GM23338 (cell line): ENCODE results near the gene TMEM175.

Experiments
- CREB1 ChIP-seq: fragments of 250-450 bp; sonication (Bioruptor Pico); IDR thresholded peaks from 2 replicates; pipeline ENCODE4 v1.5.0; 2020; ENCODE audit warnings: low read depth, mild to moderate bottlenecking, moderate library complexity
- CTCF ChIP-seq, 2 experiments: fragments of 200-600 bp in 1 of 2; sonication (generic) in 1 of 2; conservative IDR thresholded peaks; 2 replicates each; pipeline versions ENCODE4 v1.5.1 to v1.6.1; 2016 to 2017; ENCODE audit warnings: antibody characterized with exemption in 2 of 2, low read depth in 2 of 2, mild to moderate bottlenecking in 2 of 2, moderate library complexity in 1 of 2
- ETS1 ChIP-seq: IDR thresholded peaks from 2 replicates; pipeline ENCODE4 v1.6.1; 2016; ENCODE audit warnings: antibody characterized with exemption
- EZH2 ChIP-seq: fragments of 200-600 bp; sonication (generic); IDR thresholded peaks from one replicate; pipeline ENCODE4 v1.8.0; 2017; ENCODE audit warnings: antibody characterized with exemption, mild to moderate bottlenecking, low read depth; ENCODE audit not compliant: unreplicated experiment
- EZH2phosphoT487 ChIP-seq: fragments of 200-600 bp; sonication (generic); IDR thresholded peaks from one replicate; pipeline ENCODE4 v1.8.1; 2018; ENCODE audit warnings: antibody characterized with exemption; ENCODE audit not compliant: unreplicated experiment
- JUNB ChIP-seq: IDR thresholded peaks from one replicate; pipeline ENCODE4 v1.6.1; 2016; ENCODE audit warnings: antibody characterized with exemption; ENCODE audit not compliant: unreplicated experiment
- NANOG ChIP-seq: IDR thresholded peaks from 2 replicates; pipeline ENCODE4 v1.6.1; 2016; ENCODE audit warnings: antibody characterized with exemption, borderline replicate concordance
- POLR2AphosphoS5 ChIP-seq: IDR thresholded peaks from 2 replicates; pipeline ENCODE4 v1.6.1; 2016; ENCODE audit warnings: antibody characterized with exemption, low read depth
- REST ChIP-seq: IDR thresholded peaks from one replicate; pipeline ENCODE4 v1.6.1; 2018; ENCODE audit warnings: antibody characterized with exemption; ENCODE audit not compliant: unreplicated experiment
- STAT1 ChIP-seq: IDR thresholded peaks from one replicate; pipeline ENCODE4 v1.6.1; 2016; ENCODE audit warnings: antibody characterized with exemption; ENCODE audit not compliant: unreplicated experiment
- ZNF114 ChIP-seq: fragments of 250-450 bp; sonication (Bioruptor Pico); IDR thresholded peaks from 2 replicates; pipeline ENCODE4 v1.5.0; 2020; ENCODE audit warnings: mild to moderate bottlenecking, moderate library complexity
- ZNF331 ChIP-seq: fragments of 250-450 bp; sonication (Bioruptor Pico); IDR thresholded peaks from 2 replicates; pipeline ENCODE4 v1.5.0; 2020; ENCODE audit warnings: low read depth, mild to moderate bottlenecking, moderate library complexity
- ZNF462 ChIP-seq: fragments of 250-450 bp; sonication (Bioruptor Pico); IDR thresholded peaks from 2 replicates; pipeline ENCODE4 v1.5.0; 2020; ENCODE audit warnings: mild to moderate bottlenecking, moderate library complexity

- no peak for TF ChIP-seq POLR2AphosphoS5
- TF ChIP-seq CTCF (conservative IDR thresholded peaks at IDR 0.05; ENCODE audit: low read depth in 2 of 2), result no peak
- TF ChIP-seq EZH2, result no peak
- no peak for TF ChIP-seq EZH2phosphoT487
- no peak for TF ChIP-seq REST
- TF ChIP-seq ZNF462 (CRISPR knock-in tag), result no peak
- no peak for TF ChIP-seq ZNF331 (CRISPR knock-in tag)
- TF ChIP-seq JUNB, result no peak
- TF ChIP-seq ZNF114, result no peak
- no peak for TF ChIP-seq ETS1
- TF ChIP-seq CREB1, result no peak
- no peak for TF ChIP-seq STAT1
- no peak for TF ChIP-seq NANOG
Measured at GRCh38 chr4:1004071-1004418, 71.8 kb downstream of the TMEM175 start.
